HG03159 (cell line): ENCODE measurements around the gene GCDH.
A peak's percentile ranks its signal among the peaks of the same experiment; 100 is the strongest.
"Not testable (repeated sequence)": the region's sequence is repeated elsewhere in the genome, so short reads cannot be mapped to it uniquely, and the experiment has no call there.

Source experiments
- ATAC-seq: cut with Tn5 transposase; IDR thresholded peaks from one replicate; pipeline ENCODE4 v1.9.1; 2021; ENCODE audit warnings: mild to moderate bottlenecking, moderate library complexity; ENCODE audit not compliant: unreplicated experiment

Gene GCDH

DNA sequence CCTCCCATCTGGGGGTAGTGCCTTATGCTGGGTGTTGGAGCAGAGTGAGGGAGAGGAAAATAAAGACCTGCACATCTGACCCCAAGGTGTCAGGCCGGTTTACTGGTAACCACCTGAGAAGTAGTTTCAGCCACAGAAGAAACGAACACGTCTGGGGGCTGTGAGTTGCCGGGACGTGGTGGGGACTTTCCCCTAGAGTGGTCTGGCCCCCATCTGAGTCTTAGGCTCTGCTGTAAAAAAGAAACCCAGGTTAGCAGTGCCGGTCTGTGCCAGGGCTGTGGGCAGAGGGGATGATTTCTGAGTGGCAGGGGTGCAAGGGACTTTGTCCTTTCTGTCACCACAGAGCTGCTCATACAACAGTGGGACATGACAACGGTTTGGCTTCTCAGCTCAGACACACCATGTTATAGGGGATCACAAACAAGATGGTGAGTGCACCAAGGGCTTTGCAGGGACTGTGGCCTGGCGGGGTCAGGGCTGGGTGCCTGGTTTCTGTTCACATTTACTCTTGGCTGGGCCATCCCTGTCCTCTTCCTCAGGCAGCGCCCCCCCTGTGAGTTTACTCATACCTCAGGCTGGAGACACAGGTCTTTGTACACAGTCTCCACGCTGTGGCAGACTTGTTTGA, 9.0 kb downstream of the GCDH start:
- peak; percentile 65 for ATAC-seq

DNA sequence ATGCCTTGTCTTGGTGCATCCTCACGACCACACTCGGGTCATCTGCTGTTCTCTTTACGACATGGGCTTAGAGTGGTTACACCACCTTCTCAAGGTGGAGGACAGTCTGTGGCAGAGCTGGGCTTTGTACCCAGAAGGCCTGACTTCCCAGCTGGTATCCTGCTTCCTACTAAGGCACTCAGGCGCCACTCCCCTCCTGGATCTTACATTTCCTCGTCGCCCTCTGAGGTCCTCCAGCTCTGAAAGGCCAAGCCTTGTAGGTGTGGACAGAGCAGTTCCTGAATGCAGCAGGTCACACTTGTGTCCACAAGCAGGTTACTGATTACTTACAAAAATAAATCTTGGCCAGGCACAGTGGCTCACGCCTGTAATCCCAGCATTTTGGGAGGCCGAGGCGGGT, 16.2 kb downstream of the GCDH start:
- ATAC-seq, result no peak

DNA sequence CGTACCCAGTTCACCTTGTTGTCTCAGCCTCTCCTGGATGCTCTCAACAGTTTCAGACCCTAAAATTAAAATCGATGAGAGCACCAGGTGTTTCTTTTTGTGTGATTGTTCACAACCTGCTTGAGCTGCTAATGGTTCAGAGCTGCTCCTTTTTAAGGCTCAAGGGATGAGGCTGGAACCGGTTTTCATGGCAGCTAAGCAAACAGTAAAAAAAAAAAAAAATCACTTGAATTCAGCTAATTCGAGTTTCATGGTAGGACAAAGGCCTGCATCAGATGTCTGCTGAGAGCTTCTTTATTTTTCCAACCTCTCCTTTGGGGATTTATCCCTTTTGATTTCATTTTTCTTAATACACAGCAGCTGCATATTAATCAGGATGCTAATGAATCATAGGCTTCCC, 21.6 kb downstream of the GCDH start:
- no peak for ATAC-seq

GRCh38 chr19:12913011-12913561, 22.1 kb downstream of the GCDH start:
- no peak for ATAC-seq

DNA sequence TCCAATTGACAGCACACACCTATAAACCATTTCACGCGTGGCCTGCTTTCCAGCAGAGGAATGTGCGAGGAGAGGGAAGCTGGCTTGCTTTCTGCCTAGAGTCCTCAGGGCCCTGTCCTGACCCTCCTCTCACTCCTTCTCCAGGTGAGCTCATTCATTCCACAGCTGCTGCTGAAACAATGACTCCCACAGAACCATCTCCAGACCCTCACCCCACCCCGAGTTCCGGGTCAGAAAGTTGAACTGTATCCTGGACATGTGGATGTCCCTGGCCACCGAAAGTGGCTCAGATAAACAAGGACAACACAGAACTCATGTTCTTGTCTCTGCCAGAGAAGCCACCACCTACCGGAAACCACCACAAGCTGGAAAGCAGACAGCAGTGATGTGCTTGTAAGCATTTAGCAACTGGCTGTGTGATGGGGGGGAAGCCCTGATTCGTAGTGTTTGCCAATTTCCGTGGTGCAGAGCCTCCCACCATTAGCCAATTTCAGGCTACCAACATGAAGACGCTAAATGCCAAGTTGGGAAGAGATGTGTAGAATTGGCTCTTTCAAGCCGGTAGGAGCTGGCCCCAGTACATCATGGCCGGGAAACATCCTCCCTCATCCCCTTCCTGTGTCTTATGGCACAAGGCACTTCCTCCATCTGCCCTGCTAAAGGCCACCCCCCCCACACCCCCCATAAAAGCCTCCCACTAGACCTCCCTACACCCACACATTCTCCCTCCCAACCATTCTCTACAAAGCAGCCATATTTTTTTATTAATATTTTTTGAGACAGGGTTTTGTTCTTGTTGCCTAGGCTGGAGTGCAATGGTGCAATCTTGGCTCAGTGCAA, 23.1 kb downstream of the GCDH start:
- ATAC-seq, result no peak

DNA sequence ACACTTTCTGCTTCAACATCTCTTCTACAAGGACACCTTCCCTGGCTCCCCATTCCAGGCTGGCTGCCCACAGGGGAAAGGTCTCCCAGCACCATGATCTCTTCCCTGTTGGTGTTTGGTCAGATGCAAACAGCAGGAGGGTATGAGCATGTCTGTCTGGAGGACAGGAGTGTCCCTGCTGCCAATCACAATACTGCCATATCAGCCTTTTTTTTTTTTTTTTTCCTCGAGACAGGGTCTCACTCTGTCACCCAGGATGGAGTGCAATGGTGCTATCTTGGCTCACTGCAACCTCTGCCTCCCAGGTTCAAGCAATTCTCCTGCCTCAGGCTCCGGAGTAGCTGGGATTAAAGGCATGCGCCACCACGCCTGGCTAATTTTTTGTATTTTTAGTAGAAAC, 24.9 kb downstream of the GCDH start:
- ATAC-seq, result not testable (repeated sequence)

DNA sequence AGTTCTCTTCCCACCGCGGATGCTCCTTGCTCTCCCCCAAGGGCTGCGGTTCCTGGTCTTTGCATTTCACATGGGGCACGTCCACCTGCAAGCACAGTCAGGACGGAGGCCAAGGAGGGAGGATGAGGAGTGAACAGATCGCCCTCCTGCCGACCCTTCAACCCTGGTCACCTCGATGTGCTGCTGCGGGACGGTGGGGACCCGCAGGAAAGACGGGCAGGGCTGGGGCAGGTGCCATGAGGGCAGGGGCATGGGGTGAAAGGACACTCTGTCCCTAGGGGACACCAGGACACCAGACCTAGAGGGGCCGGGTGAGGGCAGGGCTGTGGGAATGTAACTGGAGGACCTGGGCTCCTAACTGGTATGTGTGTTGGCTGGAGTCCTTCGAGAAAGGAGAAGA, 27.3 kb downstream of the GCDH start:
- ATAC-seq, result no peak

GRCh38 chr19:12921047-12921446, 30.1 kb downstream of the GCDH start:
- ATAC-seq, result no peak

DNA sequence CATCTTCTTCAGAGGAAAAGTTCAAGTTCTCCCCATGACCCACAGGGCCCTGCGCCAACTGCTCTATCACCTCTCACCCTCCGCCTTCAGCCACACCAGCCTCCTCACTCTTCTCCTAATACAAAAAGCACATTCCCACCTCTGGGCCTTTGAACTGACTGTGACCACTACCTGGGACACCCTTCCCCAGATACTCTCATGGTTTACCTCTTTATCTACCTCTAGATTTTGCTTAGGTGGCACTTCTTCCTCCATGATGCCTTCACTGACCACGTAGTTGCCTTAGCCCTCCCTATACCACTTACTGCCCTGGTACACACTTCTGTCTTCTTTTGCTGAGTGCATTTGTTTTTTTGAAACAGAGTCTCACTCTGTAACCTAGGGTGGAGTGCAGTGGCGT, 32.0 kb downstream of the GCDH start:
- no peak for ATAC-seq

GRCh38 chr19:12924621-12925310, 33.8 kb downstream of the GCDH start:
- ATAC-seq, result no peak

- no peak for ATAC-seq
Observed at GRCh38 chr19:12930002-12930645, 39.2 kb downstream of the GCDH start.

GRCh38 chr19:12932392-12933286, 41.7 kb downstream of the GCDH start:
- no peak for ATAC-seq

DNA sequence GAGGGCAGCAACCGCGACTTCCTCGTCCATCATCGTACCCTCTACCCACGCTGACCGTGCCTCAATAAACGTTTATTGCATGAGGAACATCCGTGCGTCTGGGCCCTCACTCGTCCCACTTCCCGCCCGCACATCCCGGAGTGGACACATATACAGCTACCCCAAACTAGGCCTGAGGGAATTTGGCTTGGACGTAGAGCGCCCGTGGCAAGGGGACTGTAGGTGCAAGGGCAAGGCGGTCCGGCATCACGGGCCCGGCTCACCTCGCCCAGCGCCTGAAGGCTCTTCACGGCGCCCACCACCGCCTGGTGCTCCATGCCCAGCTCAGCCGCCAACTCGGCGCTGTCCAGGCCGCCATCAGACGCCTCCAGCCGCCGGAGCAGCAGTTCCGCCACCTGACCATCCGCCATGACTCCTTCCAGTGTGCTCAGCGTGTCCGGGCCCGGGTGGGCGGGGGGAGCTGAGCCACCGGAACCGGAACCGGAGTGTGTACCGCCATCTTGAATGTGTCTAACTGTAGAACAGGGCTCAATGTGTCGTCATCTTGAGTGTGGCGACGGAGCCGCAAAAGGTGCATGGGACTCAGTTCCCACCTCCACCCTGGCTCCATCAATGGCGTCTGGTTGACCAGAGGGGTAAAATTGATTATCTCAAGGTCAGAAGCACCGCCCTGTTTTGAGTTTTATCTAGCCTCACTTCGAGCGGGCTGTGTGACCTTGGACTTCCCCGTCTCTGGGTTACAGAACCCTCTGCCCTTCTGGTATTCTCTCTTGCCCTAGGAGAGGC, 42.5 kb downstream of the GCDH start, which contains the start of gene FARSA:
Gene FARSA, minus strand, starts transcription at position 425 of the 786 bp plus-strand sequence. Its CDS starts 15 bp downstream, at position 410.
- ATAC-seq, result peak; percentile 39

- no peak for ATAC-seq
Observed at GRCh38 chr19:12935071-12935470, 44.1 kb downstream of the GCDH start.

- ATAC-seq, result no peak
Observed at GRCh38 chr19:12936582-12936981, 45.6 kb downstream of the GCDH start.

DNA sequence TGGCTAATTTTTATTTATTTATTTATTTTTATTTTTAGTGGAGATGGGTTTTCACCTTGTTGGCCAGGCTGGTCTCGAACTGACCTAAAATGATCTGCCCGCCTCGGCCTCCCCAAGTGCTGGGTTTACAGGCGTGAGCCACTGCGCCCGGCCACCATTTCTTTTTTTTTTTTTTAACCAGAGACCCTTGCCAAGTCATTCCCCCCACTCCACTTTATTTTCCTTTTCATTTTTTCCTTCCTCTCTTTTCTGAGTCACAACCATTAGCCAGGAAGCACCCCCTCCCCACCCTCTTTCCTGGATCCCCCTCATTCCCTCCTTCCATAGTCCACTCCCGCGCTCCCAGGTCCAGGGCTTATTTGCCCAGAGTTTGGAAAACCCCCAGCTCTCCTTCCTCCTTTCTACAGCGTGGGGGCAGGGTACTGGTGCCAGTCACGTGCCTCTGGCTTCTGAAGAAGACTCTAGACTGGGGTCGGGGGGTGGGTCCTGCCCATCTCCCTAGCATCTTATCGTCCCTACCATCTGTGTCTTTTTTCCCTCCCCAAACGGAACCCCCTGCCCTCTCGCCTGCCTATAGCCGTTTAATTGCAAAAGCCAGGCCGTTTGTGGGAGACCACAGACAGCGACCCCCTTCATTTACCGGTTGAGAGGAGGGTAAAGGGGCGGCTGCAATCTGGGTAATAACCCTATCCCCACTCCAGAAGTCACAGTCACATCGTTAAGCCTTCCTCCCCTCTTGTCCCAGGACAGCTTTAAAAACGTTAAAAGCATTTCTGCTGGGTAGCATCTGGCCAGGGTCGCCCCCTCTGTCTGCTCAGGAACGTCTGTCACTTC, 46.4 kb downstream of the GCDH start:
- no peak for ATAC-seq

DNA sequence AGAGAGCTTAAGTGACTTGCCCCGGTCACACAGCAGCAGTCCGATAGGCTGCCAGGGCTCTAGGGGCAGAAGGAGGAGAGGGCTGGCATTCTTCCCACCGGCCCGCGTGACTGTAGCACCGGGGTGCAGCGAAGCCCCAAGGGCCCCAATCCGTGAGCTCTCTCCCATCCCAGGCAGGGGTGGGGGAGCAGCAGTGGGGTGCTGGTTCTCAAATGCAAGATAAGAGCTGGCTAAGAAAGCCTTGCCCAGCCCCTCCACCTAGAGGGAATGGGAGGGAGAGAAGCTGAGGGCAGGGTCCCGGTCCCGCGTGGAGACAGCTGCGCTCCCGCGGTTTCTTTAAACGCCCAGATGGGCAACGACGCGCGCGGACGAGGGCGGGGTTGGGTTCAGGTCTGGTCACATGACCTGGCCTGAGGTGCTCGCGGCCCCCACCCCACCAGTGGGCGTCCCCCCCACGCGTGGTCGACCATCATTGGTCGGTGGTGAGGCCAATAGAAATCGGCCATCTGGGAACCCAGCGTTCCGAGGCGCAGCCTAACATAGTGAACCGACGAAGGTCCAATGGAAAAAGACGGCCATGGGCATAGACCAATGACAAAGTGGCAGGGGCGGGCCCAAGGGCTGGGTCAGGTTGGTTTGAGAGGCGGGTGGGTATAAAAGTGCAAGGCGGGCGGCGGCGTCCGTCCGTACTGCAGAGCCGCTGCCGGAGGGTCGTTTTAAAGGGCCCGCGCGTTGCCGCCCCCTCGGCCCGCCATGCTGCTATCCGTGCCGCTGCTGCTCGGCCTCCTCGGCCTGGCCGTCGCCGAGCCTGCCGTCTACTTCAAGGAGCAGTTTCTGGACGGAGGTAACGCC, 47.2 kb downstream of the GCDH start, which contains the start of gene CALR:
Gene CALR, plus strand, starts transcription at position 683 of the 852 bp plus-strand sequence. Its CDS starts 71 bp downstream, at position 754.
- peak; percentile 80 for ATAC-seq
